Esophagus muscularis mucosa (tissue), 4 donors: Measurements from ENCODE around the gene ACAN.

Experiments used
- EP300 ChIP-seq: sonication (generic); formaldehyde crosslinking; IDR thresholded peaks from one replicate; pipeline ENCODE4 v1.6.1; 2017; ENCODE audit warnings: antibody characterized with exemption
- POLR2A ChIP-seq: fragments of 450-650 bp; IDR thresholded peaks from one replicate; pipeline ENCODE4 v1.6.1; 2017; ENCODE audit warnings: antibody characterized with exemption, moderate library complexity, mild to moderate bottlenecking, low read depth
- POLR2AphosphoS5 ChIP-seq, 2 donors: sonication (generic); formaldehyde crosslinking; IDR thresholded peaks; one replicate each; pipeline ENCODE4 v1.6.1; 2017; ENCODE audit warnings: antibody characterized with exemption in 2 of 2
- TF ChIP-seq, protein P1 (sequence below), 3 experiments: fragments of 200-600 bp in 2 of 3; fragments of 450-650 bp in 1 of 3; sonication (generic) in 2 of 3; IDR thresholded peaks; one replicate each; pipeline ENCODE4 v1.5.1; 2017 to 2019; ENCODE audit warnings: antibody characterized with exemption in 3 of 3, mild to moderate bottlenecking in 2 of 3, moderate library complexity in 1 of 3

GRCh38 chr15:88874275-88874674, 71.0 kb downstream of the ACAN start:
- no peak for TF ChIP-seq POLR2AphosphoS5 (IDR thresholded peaks at IDR 0.05)
- TF ChIP-seq, protein P1, sequence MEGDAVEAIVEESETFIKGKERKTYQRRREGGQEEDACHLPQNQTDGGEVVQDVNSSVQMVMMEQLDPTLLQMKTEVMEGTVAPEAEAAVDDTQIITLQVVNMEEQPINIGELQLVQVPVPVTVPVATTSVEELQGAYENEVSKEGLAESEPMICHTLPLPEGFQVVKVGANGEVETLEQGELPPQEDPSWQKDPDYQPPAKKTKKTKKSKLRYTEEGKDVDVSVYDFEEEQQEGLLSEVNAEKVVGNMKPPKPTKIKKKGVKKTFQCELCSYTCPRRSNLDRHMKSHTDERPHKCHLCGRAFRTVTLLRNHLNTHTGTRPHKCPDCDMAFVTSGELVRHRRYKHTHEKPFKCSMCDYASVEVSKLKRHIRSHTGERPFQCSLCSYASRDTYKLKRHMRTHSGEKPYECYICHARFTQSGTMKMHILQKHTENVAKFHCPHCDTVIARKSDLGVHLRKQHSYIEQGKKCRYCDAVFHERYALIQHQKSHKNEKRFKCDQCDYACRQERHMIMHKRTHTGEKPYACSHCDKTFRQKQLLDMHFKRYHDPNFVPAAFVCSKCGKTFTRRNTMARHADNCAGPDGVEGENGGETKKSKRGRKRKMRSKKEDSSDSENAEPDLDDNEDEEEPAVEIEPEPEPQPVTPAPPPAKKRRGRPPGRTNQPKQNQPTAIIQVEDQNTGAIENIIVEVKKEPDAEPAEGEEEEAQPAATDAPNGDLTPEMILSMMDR (IDR thresholded peaks at IDR 0.05) = no peak
- no peak for TF ChIP-seq POLR2A
- TF ChIP-seq EP300 = no peak
